DMS 273 treated with DMSO at 0.1 percent for 48 hours (cell line): Measurements from ENCODE around the gene KPNB1.
A peak's percentile ranks its signal among the peaks of the same experiment; 100 is the strongest.

Experiments used
- DNase-seq: peaks from one replicate; lab custom pipeline; 2025; lab: John Stamatoyannopoulos, UW

Gene KPNB1

GRCh38 chr17:47649153-47649971 is at the start of gene KPNB1:
Gene KPNB1, plus strand, starts transcription at chr17:47649919. Its CDS starts 326 bp downstream, at chr17:47650245.
- DNase-seq, result peak; percentile 99

DNA sequence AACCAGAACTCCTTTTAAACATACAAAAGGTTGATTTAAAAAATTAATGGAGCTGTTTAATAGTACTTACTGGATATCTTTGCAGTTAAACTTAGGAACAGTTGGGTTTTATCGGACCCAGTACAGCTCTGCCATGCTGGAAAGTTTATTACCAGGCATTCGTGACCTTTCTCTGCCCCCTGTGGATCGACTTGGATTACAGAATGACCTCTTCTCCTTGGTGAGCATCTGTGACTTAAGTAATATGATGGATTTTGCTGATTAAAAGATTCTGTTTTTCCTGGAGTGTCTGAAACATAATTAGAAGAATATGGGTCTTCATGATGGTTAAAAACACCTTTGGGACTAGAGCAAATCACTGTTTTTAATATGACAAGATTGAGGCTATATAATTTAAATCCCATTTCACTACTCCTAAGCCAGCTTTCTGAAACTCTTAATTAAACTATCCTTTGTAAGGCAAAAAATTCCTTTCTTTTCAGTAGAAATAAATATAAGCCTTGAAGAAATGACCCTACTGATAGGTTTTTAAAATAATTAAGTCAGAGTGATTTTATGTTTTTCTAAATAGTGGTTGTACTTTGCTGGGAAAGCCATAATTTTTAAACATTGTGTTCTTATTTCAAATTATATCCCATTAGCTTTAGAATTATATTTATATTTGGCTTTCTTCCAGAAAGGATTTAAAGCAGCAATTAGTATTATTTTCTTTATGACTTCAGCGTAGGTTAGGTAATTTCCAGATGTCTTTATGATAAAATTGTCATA is 45.7 kb upstream of the KPNB1 start:
- peak; percentile 21 for DNase-seq

DNA sequence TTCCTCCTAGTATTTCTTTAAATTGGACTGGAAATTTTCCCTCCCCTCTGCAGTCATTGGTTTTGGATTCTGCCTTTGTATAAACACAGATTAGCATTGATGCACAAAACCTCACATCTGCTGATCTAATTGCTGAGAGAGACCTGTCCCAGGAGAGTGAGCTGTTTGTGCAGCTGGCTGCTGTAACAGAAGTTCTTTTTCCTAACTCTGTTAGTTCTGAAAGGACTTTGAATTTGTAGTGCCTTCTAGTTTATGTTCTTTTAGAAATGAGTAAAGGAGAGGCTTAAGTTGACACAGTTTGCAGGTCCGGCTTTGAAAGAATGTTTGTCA is 45.2 kb upstream of the KPNB1 start:
- DNase-seq, result peak; percentile 62

DNA sequence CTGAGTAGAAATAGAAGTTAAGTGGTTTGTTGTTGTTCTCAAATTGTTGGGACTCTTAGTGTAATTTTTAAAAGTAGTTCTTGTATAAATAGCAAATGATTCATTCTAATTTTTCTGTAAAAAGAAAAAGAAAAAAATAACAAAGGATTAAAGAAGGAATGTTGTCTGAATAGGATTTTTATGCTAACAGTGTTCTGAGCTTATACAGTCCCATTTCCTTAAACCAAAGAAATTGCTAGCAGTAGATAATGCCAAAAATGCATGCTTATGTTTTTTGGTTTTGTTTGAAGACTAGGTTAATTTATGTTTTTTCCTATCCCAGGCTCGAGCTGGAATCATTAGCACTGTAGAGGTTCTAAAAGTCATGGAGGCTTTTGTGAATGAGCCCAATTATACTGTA is 44.7 kb upstream of the KPNB1 start:
- DNase-seq, result no peak

DNA sequence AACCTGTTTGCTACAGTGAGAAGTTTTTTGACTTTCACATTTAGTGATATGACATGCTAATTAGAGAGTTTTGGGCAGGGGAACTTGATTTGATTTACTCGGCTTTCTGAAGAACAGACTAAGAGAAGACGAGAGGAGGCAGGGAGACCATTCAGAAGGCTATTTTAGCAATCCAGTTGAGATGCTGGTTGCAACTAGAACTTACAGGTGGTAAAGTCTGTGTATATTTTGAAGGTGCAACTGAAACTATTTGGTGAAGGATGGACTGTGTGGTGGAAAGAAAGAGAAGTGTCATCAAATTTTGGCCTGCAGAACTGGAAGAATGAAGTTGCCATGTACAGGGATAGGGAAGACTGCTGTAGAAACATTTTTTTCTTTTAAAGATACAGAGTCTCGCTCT is 42.2 kb upstream of the KPNB1 start:
- DNase-seq, result no peak

DNA sequence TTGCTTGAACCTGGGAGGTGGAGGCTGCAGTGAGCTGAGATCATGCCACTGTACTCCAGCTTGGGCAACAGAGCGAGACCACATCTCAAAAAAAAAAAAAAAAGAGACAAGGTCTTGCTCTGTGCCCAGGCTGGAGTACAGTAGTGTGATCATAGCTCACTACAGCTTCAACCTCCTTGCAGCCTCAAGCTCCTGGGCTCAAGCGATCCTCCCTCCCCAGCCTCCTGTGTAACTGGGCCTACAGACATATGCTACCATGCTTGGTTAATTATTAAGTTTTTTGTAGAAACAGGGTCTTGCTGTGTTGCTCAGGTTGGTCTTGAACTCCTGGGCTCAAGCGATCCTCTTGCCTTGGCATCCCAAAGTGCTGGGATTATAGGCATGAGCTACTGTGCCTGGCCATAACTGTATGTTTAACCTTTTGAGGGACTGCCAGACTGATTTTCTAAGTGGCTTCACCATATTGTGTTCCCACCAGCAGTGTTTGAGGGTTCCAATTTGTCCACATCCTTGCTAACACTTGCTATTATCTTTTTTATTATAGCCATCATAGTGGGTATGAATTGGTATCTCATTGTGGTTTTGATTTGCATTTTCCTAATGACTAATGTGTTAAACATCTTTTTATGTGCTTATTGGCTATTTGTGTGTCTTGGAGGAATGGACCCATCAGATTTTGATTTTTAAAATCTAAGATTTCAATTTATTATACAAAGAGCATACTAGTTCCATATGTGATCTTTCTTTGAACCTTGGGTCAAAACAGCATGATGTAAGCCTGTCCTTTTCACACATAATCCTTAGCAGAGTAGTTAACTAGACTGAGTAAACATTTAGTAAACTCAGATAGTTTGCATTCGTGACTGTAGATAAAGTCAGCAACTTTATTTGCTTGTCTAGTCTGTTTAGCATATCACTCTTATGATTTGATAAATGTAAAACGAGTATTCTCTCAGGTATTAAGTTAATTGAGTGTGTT is 38.1 kb upstream of the KPNB1 start:
- DNase-seq, result no peak

DNA sequence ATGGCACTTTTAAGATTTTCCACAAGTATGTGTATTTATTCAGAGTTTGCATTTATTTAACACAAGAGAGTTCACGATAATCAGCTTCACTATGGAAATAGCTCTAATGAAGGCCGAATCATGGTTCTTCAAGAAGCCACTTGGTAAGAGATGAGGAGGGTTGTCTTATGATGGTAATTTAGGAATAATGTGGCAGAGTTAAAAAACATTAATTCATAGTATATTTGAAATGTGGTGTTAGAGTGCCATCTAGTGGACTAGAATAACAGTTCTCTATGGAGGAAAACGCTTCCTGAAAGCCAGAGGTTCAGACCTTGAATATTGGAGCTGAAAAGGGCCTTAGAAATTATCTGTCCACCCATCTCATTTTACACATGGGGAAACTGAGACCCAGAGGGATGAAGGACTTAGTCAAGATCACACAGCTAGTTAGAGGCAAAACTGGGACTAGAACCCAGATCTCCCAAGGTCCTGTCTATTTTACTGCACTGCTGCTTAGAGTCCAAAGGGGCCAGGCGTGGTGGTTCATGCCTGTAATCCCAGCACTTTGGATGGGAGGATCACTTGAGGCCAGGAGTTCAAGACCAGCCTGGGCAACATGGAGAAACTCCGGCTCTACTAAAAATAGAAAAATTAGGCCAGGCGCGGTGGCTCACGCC is 33.8 kb upstream of the KPNB1 start:
- DNase-seq, result peak; percentile 31

- DNase-seq, result no peak
These were observed 31.3 kb upstream of the KPNB1 start for GRCh38 chr17:47618410-47618809.

- no peak for DNase-seq
These were observed 29.0 kb upstream of the KPNB1 start for GRCh38 chr17:47620503-47621245.

DNA sequence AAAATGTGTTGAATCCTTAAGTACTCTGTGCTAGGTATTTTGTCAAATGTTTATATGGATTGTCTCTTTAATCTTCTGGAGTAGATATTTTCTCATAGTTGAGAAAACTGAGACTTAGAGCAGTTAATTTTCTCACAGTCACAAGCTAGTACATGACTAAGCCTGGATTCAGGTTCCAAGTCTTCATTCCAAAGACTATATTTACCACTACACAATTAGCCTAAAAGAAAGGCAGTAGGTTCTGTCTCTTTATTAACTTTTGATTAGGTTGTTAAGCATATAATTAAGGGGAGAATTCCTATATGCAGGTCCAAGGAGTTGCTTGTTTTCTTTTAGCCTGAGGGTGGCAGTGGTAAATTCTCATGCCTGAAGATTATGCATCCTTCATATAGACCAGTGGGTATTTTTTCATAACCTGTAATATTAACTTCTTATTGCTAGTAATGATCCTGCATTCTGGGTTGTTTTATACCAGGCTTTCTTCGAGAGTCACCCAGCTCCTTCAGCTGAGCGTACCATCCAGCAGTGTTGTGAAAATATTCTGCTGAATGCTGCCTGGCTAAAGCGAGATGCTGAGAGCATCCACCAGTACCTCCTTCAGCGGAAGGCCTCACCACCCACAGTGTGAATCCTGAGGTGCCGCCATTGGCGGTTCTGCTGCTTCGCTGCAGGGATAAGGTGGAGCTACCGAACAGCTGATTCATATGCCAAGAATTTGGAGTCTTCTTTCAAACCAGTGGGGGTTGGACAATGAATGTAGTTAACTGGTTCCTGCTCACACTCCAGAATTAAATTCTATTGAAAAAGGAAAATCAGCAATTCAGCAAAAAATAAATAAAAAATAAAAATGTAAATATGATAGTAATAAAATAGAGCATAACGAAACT is 28.2 kb upstream of the KPNB1 start:
- DNase-seq, result no peak

DNA sequence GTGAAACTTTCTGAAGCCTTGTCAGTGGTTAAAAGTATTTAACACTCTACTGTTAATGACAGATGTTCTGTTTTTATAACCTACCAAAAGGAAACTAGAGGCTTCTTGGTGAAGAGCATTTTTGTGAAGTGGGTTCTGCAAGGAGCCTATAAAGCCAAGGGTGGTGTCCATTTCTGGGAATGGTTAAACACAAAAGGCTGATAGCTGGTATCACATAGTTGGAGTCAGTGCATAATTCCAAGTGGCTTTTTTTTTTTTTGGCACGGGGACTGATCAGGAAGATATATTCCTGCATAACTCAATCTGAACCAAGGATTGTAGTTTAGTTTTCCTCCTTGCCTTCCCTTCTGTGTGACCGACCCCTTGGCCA is 27.6 kb upstream of the KPNB1 start:
- DNase-seq, result no peak

GRCh38 chr17:47624727-47625068 is 25.0 kb upstream of the KPNB1 start:
- DNase-seq, result no peak

GRCh38 chr17:47628014-47628566 is 21.6 kb upstream of the KPNB1 start:
- no peak for DNase-seq

- no peak for DNase-seq
These were observed 19.9 kb upstream of the KPNB1 start for GRCh38 chr17:47629826-47630225.

DNA sequence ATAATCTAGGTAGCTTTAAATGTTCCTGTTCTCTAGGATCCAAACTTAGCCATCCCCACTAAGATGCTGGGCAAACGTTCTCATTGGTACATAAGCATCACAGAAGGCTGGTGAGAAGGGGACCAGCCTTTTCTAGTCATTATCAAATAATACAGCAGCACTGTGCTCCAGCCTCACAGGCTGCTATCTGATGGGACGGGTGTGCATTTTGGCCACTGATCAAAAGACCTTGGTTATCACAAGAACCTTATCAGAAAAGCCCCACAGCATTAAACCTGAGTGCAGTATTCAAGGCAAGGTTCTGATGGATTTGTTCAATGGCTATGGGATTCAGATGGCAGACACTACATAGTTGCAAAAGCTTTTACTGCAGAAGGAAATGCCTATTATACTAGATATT is 19.1 kb upstream of the KPNB1 start:
- DNase-seq, result no peak

GRCh38 chr17:47632991-47633390 is 16.7 kb upstream of the KPNB1 start:
- DNase-seq, result no peak

- DNase-seq, result no peak
These were observed 15.7 kb upstream of the KPNB1 start for GRCh38 chr17:47633996-47634395.

DNA sequence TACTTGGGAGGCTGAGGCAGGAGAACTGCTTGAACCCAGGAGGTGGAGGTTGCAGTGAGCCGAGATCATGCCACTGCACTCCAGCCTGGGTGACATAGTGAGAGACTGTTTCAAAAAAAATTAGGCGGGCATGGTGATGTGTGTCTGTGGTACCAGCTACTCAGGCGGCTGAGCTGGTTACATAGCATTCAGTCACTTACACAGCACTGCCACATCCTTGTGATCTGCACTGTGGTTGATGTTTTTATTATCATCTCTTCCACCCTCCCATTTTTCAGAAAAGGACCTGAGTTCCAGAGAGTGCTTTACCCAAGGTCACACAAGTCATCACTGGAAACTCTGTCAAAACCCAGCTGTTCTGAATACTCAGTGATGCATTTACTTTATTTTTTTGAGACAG is 14.8 kb upstream of the KPNB1 start:
- DNase-seq, result no peak

- DNase-seq, result no peak
These were observed 14.0 kb upstream of the KPNB1 start for GRCh38 chr17:47635734-47636133.
